ENCODE measurements around the gene ACVR2B.

The ACVR2B gene

DNA sequence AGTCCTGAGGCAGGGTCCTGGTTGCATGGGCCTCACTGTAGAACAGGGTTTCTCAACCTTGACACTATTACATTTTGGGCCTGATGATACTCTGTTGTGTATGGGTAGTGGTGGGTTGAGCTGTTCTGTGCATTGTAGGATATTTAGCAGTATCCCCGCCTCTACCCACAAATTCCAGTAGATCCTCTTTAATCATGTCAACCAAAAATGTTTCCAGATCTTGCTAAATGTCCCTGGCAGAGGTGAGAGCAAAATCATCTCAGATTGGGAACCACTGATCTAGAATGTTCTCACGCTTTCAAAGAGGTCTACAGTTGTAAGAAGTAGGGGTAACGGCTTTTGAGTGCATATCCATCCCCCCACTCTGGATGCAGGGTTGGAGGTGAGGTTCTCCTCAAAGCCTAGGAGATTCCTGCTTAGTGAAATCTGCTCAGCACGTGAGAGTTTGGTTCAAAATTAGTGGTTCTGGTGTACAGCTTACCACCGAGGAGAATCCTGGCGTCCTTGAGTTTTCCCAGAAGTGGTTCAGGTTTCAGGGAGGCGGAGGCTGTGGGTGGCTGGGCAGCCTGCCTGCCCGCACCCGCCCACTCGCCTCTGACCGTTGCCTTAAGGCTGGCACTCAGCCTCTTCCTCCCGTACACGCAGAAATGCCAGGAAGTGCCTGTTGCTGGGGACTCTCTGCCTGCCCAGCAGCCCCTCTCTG is 5.3 kb downstream of the ACVR2B start:
- DNase-seq, result peak; percentile 30

DNA sequence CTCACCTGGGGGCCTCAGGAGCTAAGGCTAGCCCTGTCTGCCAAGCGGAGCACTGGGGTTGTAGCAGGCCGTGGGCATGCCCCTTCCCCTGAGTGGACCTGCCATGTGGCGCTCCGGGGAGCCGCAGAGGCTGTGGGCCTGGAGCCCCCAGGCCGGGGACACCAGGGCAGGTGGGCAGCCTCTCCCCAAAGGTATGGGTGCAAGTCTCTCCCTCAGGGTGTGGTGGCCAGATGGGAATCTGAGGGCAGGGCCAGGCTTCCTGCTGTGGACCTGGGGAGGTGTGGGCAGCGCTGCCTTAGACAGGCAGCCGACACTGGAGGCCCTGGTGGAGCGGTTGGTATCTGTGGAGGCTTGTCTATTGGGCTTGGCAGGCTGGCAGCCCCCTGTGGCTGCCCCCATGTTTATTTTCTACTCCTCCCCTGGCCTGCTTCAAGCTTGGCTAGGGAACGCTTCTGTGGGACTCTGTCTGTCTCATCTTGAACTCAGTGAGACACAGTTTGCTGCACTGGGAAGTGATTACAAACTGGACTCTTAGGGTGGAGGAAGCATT is 5.9 kb downstream of the ACVR2B start:
- no peak for DNase-seq

DNA sequence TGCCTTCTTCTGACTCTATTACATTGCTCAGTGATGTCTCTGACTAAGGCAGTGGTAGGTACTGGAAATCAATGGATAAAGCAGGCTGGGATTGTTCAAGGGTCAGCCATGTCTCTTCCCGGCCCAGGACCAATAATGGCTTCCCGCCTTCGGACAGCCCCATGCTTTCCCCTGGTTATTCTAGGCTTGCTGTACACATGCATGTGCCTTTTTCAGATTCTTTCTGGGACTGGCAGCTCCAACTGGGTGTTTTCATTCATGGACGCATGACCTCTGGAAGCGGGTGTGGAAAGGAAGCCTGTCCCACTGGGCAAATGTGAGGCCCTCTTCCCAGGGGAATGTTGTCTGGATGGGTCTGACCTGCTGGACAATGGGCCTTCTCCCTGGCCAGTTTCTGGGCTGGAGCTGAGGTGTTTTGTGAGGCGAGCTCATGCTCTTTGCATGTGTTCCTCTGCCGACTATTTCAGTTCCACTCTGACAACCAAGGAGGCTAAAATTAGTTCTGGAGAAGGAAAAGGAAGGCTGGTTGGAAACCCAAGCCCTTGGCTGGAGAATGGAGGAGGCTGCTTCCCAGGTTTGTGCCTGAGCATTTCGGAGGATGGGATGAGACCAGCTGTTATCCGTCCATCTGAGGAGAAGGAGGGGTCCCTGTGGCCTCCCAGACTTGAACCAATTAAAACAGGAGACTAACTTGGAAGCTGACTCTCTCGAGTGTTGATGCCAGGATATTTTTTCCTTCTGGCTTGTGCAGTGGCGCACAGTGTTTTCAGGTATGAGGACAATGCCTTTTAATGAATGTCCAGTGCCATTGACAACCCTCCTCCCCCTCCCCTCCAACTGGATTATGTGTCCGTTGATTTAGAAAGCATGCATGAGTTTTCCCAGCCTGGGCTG is 6.9 kb downstream of the ACVR2B start:
- no peak for DNase-seq

DNA sequence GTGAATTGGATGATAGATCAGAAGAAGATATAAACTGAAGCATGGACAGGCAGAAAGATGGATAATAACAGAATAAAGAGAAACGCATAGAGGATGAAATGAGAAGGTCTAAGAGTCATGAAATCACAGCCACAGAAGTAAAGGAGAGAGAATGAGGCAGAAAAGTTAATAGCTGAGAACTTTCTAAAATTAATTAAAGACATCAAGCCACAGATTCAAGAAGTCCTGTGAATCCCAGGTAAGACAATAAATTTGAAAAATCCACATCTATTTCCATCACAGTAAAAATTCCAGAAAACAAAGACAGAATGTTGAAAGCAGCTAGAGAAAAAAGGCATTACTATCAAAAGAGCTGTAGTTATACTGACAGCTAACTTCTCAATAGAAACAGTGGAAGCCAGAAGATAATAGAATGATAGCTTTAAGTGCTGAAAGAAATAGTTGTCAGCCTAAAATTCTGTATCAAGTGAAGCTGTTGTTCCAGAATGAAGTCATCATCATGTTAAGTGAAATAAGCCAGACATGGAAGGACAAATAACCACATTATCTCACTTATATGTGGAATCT is 12.0 kb downstream of the ACVR2B start:
- no peak for DNase-seq

DNA sequence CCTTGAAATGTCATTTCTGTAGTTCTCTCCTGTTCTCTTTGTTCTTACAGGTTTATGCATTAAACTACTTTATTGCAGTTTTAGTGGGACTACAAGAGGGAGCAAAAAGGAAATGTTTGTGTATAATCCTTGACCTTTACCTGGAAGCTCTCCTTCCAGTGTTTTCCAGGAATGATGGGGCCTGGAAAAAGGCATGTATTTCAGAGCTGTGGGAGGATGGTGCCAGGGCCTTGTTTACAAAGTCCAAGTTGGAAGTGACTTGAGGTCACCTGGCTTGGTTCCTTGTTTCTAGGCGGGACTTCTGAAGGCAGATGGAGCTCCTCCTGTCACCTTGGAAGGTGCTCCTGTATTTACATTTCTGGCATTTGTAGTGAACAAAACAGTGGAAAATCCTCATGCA is 15.1 kb downstream of the ACVR2B start:
- no peak for DNase-seq

DNA sequence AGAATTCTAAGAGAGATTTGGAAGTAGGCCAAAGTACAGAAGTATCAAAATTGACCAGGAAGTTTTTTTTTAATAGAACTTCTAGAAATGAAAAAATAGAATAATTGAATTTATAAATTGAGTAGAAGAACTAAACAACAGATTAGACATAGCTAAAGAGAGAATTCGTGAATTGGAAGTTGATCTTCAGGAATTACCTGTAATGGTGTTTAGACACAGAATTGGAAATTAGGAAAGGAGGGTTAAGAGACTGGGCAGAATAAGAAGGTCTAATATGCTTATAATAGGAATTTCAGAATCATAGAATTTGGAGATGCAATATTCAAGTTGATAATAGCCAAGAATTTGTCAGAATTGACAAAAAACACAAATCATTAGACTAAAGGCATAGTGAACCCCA is 16.2 kb downstream of the ACVR2B start:
- DNase-seq, result no peak

DNA sequence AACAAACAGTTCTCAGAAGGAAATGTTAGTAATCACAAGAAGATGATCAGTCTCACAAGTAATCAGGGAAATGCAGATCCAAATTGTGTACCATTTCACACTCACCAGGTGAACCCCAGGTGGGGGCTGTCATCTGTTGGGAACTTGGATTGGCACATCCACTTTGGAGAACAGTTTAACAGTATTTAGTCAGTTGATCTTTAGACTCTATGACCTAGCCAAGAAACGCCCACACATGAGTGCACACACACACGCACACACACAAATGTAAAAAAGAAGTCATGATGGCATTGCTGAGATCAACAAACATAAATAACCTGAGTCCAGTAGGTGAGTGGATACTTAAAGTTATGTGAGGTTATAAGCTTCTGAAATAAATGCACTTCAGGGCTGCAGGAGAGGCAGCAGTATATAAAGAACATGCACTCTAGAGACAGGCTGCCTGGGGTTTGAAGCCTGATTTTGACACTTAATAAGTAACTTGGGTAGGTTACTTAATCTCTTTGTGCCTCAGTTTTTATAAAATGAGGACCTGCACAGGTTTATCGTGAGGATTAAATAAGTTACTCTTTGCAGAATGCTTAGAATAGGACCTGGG is 17.7 kb downstream of the ACVR2B start:
- DNase-seq, result no peak

DNA sequence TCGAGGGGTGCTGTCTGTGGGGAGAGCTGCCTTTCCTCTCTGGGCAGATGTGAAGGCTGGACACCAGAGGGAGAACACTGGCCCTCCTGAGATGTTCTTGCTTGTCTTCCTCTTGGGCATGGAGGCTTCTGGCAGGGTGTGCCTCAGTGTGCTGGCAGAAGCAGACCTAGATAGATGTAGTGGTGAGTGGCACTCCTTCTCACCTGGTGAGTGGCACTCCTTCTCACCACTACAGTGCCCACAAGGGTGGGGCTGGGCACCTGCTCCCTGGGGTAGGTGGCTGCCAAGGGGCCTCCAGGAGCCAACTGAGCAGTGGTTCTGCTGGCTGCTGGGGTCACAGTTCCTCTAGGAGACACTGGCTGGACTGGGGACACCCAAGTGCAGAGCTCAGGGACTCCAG is 18.7 kb downstream of the ACVR2B start:
- DNase-seq, result no peak

DNA sequence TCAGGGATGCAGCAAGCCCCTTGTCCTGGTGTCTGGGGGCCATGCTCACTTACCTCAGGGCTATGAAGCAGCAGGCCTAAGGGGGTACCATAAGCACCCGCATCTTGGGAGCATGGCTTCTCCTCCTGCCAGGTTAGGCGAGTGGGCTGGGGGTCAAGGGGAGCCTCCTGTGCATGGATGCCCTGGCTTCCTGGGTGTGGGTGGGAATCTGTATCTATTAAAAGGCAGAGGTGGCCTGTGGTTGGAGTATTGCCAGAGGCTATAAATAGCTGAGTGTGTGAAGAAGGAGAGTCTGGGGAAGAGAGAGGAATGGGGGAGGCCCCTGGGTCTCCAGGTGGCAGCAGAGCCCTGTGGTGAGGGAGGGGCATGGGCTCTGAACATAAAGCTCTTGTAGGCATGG is 19.5 kb downstream of the ACVR2B start:
- peak; percentile 57 for DNase-seq

DNA sequence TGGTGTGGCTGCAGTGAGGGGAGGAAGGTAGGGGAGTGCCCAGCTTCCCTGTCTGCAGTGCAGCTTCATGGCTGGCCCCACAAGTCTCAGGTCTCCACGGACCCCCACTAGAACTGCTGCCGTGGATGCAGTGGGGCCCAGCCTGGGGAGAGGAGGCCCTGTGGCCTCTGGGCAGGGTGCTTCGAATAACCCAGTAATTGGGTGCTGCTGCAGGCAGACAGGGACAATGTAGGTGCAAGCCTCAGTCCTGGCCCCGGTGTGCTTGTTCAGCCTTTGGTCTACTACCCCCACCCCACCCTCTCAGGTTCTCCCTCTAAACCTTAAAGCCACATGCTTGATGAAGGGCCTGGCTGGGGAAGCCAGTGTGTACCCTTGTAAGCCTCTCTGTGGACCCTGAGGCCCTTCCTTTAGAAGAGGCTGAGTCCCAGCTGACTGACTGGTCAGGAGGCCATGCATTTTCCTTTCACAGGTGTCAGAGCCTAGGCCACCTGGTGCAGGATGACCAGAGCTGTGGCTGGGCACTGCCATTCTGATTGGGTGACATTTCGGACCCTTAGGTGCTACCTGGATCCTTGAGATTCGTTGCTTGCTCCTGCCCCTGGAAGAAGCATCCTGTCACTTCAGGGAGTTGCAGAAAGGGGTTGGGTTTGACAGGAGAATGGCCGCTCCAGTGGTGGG is 21.4 kb downstream of the ACVR2B start:
- DNase-seq, result no peak

DNA sequence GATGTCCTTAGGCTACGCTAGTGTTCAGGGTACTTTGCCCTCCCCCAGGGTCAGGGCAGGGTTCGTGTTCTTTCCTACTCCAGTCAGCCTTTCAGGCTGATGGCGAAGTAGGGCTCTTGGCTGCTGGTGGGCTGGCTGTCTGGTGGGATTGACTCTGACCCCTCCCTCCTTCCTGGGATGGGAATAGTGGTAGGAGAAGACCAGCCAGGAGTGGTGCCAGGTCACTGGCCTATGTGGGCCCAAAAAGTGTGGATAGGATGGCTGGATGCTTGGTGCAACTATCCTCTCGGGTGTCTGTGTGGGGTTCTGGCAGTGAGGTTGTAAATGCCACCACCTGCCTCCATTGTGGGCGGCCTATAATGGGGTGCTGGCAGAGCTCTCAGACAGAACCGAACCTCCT is 22.0 kb downstream of the ACVR2B start:
- no peak for DNase-seq

DNA sequence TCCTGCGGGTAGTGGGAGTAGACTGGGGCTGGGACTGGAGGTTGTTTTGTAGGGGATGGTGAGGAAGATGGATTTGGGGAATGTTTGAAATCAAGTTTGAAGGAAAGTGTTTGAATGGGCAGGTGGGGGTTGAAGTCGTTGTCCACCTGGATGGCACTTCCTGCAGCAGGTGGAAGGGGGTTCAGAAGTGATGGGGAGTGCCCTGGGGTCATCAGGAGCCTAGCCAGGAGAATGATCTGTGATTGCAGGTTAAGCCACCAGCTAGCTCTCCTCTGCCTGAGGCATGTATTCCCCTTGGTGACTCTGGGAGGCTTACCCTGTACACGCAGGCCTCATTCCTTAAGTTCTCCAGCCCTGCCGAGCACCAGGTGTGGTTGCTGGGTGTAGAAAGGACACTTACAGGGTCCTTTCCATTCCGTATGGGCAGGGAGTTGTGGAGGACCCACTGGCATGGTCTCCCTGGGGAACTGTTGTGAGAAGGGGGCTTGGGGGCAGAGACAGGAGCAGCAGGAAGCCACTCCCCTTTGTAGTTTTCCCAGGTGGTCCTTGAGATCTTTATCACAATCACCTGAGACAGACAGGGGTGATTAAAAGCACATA is 22.6 kb downstream of the ACVR2B start:
- no peak for DNase-seq

DNA sequence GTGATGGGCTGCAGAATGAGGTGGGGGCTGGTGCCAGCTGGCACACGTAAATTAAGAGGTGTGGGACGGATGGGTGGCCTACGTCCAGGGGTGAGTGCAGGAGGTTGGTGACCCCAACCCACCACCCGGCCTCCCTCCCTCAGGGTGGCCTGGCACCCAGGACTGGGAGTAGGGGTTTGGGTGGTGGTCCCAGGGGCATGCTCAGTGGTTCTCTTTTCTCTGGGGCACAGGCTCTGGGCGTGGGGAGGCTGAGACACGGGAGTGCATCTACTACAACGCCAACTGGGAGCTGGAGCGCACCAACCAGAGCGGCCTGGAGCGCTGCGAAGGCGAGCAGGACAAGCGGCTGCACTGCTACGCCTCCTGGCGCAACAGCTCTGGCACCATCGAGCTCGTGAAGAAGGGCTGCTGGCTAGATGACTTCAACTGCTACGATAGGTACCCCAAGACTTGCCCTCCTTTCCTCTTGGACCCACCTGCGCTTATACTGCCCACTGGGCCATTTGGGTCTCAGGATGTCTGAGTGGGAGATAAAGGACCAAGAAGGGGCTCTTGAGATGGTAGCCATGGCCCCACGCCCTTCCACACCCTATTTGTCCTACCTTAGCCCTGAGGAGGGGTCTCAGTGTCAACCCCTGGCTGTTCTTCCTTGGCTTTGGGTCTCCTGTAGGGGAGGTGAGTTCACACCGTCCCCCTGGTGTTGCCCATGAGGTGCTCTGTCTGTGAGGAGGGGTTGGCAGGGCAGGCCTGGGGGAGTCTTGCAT is 23.5 kb downstream of the ACVR2B start:
- no peak for DNase-seq

DNA sequence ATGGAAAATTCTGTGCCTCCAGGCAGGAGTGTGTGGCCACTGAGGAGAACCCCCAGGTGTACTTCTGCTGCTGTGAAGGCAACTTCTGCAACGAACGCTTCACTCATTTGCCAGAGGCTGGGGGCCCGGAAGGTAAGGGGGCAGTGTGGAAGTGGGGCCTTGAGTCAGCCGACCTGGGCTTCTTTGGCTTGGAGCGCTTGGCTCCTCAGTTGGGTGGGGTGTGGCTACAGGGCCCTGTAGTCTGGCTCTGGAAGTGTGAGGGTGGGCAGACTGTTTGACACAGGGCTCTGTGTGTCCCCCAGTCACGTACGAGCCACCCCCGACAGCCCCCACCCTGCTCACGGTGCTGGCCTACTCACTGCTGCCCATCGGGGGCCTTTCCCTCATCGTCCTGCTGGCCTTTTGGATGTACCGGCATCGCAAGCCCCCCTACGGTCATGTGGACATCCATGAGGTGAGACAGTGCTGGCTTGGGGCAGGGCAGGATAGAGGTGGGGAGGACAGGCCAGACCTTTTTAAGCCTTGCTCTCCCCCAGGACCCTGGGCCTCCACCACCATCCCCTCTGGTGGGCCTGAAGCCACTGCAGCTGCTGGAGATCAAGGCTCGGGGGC is 24.3 kb downstream of the ACVR2B start:
- no peak for DNase-seq

DNA sequence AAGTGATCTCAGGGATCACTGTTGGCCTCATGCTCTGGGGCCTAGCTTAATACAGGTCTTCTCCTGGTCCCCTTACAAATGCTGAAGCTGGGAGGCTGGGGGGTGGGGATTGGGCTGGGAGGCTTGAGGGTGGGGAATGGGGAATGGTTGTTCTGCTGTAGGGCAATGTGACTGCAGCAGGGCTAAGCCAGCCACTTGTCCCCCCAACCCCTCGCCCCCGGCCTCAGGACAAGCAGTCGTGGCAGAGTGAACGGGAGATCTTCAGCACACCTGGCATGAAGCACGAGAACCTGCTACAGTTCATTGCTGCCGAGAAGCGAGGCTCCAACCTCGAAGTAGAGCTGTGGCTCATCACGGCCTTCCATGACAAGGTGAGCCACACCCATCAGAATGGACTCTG is 25.2 kb downstream of the ACVR2B start:
- DNase-seq, result no peak

DNA sequence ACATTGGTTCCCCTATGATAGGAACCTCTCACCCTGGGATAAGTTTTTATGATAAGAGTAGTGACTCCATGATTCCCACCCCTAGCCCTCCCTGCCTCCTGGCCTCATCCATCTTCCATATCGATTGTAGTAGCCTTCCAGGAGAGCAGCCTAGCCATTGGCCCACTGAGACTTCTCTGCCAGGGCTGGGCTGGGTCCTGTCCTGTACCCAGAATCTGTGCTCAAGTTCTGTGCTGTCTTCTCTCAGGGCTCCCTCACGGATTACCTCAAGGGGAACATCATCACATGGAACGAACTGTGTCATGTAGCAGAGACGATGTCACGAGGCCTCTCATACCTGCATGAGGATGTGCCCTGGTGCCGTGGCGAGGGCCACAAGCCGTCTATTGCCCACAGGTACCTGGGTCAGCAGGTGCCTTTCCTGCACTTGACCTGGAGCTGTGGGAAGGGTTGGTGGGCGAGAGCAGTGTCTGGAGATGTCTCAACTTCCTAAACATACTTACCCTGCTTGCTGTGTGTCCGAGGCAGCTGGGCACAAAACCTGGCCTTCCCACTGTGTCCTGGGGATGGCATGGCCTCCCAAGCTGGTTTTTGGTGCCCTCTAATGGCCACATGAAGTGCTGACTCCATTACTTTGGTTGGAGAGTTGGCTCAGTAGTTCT is 25.9 kb downstream of the ACVR2B start:
- DNase-seq, result no peak

DNA sequence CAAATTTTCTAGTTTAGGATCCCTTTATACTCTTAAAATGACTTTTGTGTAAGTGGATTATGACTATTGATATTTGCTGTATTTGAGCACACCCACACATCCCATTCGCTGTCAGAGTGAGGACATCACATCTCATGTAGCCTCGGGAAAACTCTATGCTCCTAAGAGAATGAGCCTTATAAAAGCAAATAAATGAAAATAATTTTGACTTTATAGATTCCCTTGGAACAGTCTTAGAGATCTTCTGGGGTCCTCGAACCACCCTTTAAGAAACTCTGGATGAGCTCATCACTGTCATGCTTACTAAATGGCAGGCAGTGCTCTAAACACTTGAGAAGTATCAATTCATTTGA is 26.4 kb downstream of the ACVR2B start:
- no peak for DNase-seq

DNA sequence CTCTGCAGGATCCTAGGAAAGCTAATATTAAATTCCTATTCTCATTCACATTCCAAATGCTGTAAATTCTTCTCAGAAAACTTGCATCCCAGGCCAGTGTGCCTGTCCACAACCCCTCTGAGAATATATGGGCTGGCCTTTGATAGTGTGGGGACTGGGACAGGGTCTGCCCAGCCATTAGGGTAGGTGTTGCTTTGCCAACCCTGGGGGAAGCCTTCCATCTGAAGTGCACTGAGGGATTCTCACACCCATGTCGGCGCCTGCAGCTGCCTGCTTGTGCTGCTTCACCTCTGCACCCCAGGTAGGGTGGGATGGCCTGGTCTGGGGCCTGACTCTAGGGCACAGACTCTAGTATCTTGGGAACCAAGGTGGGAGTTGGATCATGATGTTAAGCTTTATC is 27.2 kb downstream of the ACVR2B start:
- no peak for DNase-seq

DNA sequence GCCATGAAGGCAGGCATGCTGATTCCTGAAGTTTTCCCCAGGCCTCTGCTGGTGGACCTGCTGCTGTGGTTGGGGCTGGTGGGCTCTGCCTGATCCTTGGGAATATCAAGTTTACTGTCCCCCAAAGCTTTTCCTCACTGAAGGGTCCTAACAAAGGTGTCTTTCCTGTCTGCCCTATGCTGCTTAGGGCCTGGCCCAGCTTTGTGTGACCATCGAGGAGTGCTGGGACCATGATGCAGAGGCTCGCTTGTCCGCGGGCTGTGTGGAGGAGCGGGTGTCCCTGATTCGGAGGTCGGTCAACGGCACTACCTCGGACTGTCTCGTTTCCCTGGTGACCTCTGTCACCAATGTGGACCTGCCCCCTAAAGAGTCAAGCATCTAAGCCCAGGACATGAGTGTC is 29.3 kb downstream of the ACVR2B start:
- no peak for DNase-seq

DNA sequence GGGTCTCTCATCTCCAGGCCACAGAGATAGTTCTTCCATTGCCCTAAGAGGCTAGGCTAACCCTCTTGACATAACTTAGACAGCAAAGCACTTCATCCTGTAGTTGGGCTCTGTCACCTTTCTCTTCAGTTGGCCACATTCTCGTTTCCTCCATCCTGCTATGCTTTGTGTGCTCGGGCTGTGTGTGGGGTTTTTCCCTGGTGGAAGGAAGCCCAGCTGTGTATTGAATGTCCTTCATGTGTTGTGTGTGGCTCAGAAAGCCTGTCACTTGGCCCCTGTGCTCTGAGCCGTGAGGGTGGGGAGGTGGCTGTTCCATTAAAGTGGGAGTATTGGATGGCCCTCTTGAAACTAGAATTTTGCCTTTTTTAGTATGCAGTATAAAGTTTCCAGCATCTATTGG is 33.6 kb downstream of the ACVR2B start:
- no peak for DNase-seq

DNA sequence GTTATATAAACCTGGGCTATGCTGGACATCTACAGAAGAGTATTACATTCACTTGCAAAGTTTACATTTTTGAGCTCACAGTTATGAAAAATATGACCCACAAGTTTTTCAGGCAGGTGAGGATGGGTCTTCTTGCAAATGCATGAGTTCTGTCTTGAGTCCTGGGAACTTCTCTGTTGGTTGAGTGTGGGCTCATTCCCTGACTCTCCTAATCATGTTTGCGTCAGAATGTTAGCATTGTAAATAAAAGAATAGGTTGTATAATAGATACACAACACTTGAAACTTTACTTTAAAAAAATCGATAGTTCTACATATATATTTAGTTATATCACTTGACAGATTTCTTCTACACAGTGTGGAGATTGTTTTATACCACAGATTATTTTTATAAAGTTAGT is 35.3 kb downstream of the ACVR2B start:
- no peak for DNase-seq

All from NCI-H510A (cell line).